ENCODE results near the gene COLQ.

COLQ gene

GRCh38 chr3:15453991-15454625, 67.4 kb downstream of the COLQ start:
- DNase-seq, result no peak

GRCh38 chr3:15453501-15453900, 68.0 kb downstream of the COLQ start:
- DNase-seq, result no peak

GRCh38 chr3:15452961-15453360, 68.5 kb downstream of the COLQ start:
- no peak for DNase-seq

DNA sequence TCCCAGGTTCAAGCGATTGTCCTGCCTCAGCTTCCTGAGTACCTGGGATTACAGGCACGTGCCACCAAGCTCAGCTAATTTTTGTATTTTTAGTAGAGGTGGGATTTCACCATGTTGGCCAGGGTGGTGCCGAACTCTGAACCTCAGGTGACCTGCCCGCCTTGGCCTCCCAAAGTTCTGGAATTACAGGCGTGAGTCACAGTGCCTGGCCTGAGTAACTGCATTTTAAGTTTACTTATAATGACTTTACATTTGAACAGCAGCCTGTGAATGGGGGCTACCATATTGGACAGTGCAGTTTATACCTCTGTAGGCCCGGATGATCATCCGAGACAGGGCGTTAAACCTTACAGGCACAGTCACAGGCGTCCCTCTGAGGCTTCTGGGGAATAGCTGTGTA, 69.3 kb downstream of the COLQ start:
- DNase-seq, result no peak

DNA sequence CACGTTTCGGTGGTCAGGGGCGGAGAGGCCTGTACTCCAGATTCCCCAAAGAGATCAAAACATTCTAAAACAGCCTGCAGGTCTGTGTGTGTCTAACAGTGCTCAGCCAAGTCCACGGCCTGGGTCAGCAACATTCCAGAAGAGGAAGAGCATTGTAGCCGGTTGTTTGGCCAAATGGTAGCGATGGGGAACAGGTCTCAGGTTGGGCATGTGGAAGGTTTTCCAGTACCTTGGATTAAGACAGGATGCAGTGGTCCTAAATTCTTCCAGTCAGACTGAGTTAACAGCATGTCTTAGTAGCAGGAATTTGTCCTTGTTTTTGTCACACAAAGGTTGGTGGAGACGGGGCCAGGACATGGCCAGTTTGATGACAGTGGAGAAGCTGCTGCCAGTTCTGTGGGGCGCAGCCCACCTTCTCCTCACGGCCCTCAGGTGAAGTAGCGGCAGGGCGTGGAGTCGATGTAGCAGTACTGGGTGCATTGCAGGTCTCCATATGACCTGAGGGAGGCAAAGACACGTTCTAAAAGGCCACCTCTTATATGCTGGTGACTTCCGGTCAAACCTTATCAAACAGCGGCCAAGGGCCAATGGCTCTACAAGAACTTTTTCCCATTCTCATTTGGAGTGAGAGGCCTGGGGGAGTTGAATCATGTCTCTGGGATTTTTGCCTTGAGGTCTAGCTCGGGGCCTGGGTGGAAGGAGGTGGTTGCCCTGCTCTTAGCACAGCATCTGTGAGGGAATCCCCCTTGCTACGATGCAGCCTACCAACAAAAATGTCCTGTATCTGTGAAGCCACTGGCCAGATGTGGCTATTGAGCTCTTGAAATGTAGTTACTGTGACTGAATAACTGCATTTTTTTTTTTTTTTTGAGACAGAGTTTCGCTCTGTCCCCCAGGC, 70.0 kb downstream of the COLQ start:
- DNase-seq, result no peak

DNA sequence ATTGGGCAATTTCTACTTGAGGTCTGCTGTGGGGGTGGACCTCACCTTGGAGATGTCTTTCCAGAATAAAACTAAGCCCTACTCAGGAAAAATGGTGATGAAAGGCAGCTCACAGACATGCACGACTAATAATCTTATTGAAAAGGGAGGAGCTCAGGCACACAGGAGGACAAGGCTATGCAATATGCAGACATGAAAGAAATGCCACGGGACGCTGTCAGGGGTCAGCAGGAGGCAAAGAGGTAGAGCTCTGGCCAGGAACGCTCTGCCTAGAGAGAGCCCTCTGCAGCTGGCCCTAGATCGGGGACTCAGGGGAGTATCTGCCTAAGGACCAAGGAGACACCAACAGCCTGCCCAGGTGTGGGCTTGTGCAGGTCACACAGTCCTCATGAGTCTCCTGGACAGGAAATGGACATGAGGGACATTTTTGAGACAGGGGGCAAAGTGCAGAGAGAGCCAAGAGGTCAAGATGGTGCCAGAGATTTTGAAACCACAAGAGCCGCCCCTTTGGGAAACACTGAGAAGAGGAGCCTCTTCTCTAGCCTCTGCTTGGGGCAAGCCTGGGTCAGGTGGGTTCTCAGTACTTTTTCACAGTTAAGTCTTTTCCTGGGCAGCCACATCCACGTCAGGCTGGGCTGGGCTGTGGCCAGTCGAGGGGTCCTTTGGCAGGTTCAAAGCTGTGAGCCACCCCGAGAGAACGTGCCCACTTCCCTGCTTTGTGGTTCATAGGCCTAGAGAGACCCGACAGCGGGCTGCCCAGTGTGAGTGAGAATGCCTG, 70.9 kb downstream of the COLQ start:
- no peak for DNase-seq

GRCh38 chr3:15449489-15450224, 71.8 kb downstream of the COLQ start:
- DNase-seq, result no peak

- DNase-seq, result no peak
Observed at GRCh38 chr3:15443826-15444524, 77.5 kb downstream of the COLQ start.

GRCh38 chr3:15440891-15441290, 80.6 kb downstream of the COLQ start:
- DNase-seq, result no peak

GRCh38 chr3:15439476-15439875, 82.0 kb downstream of the COLQ start:
- no peak for DNase-seq

DNA sequence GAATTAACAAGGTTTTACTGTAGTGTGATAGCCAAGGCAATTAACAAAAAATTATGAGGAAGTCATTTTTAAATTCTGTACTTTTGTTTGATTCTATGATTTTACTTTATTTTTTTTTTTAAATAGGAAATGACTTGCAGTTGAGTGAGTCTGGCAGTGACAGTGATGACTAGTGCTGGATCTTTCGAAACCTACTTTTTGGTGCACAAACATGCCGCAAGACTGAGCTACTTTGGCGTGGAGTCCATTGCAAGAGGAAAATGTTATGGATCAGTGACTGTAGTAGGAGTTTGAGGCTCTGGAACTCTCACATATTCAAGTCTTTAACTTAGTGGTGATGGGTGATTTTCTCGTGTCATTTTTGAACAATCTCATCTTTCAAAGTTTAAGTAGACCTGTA, 82.5 kb downstream of the COLQ start:
- no peak for DNase-seq

DNA sequence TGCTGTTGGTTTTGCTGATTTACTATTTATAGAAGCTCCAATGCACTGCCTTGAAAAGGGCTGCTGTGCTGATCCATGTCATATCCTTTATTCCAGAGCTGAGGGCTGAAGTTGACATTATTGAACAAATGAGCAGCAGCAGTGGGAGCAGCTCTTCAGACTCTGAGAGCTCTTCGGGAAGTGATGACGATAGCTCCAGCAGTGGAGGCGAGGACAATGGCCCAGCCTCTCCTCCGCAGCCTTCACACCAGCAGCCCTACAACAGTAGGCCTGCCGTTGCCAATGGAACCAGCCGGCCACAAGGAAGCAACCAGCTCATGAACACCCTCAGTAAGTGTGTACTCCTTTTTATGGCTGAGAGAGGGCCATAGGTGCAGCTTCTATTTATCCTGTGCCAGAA, 85.3 kb downstream of the COLQ start:
- DNase-seq, result no peak

GRCh38 chr3:15434756-15435155, 86.8 kb downstream of the COLQ start:
- no peak for DNase-seq

GRCh38 chr3:15433531-15433930, 88.0 kb downstream of the COLQ start:
- no peak for DNase-seq

- no peak for DNase-seq
Observed at GRCh38 chr3:15431256-15431837, 90.2 kb downstream of the COLQ start.

GRCh38 chr3:15430624-15431023, 90.9 kb downstream of the COLQ start:
- DNase-seq, result no peak

DNA sequence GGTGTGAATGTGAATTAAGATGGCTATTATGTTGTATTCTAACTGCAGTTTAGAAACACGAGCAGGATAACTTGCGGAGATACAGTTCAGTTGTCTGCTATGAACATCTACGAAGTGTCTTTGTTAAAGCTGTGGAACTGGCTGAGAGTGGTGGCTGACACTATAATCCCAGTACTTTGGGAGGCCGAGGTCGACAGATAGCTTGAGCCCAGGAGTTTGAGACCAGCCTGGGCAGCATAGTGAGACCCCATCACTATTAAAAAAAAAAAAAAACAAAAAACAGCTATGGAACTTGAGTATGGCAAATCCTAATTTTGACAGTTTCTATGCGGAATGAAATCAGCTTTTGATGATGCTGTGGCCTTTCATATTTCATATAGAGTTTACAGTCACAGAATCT, 92.4 kb downstream of the COLQ start:
- no peak for DNase-seq

DNA sequence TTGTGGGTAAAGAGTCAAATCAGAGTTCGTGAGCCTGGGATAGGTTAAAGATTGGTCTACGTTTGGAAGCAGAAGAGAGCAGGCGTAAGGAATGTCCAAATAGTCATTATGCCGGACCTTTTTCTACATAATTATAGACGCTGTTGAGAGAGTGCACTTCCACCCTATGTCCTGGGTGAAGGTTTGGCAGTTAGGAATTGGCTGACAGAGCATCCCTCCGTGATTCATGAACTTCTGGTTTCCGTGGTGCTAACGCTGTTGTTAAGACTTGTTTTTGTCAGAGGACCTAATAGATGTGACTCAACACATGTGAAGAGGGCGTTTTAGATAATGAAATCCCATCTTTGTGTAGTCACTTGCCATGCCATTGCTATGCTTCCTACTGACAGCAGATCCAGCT, 93.0 kb downstream of the COLQ start:
- DNase-seq, result peak in 1 of 5 experiments; percentile 52

GRCh38 chr3:15427981-15428380, 93.5 kb downstream of the COLQ start:
- peak in 1 of 5 experiments; percentile 15 for DNase-seq

GRCh38 chr3:15427182-15427880, 94.2 kb downstream of the COLQ start, which contains the start of the genes EAF1 and METTL6:
EAF1 (plus strand) TSS chr3:15427598; CDS start chr3:15427780, 182 bp downstream.
METTL6 (minus strand) TSS chr3:15427544; CDS start chr3:15426511, 1,033 bp downstream.
- peak; percentile 67 to 89 (median 79) for DNase-seq

Data from T-helper 2 cell (primary cell).